H9 (cell line): ENCODE data around the gene TRERF1. TPM values are rescaled to one million over a fixed set of nuclear protein-coding genes. Genes with fewer than 3 reads are reported as not detected.
"Not testable (repeated sequence)": the region's sequence is repeated elsewhere in the genome, so short reads cannot be mapped to it uniquely, and the experiment has no call there.

Source experiments
- DNase-seq: peaks from one replicate; pipeline ENCODE4 v3.0.0-alpha.2; 2017
- H2AFZ ChIP-seq: one replicate; pipeline ENCODE4 v1.6.1; 2013; ENCODE audit warnings: mild to moderate bottlenecking, low read length, control low read depth, moderate library complexity
- H2AK5ac ChIP-seq: 2 replicates; pipeline ENCODE4 v1.6.1; 2013; ENCODE audit warnings: low read length, control low read depth, mixed read lengths; ENCODE audit not compliant: insufficient read length
- H2BK120ac ChIP-seq: one replicate; pipeline ENCODE4 v1.6.1; 2013; ENCODE audit warnings: low read depth, mild to moderate bottlenecking, low read length, control low read depth, inconsistent platforms; ENCODE audit not compliant: poor library complexity, severe bottlenecking
- H2BK12ac ChIP-seq: 2 replicates; pipeline ENCODE4 v1.6.1; 2013; ENCODE audit warnings: low read length, control low read depth, mixed read lengths, low read depth; ENCODE audit not compliant: insufficient read length
- H2BK15ac ChIP-seq: 2 replicates; pipeline ENCODE4 v1.6.1; 2013; ENCODE audit warnings: low read depth, low read length, control low read depth
- H2BK20ac ChIP-seq: one replicate; pipeline ENCODE4 v1.6.1; 2013; ENCODE audit warnings: low read depth, mild to moderate bottlenecking, low read length, control low read depth, inconsistent platforms; ENCODE audit not compliant: poor library complexity, severe bottlenecking
- H2BK5ac ChIP-seq: 2 replicates; pipeline ENCODE4 v1.6.1; 2013; ENCODE audit warnings: low read length, control low read depth, mixed read lengths; ENCODE audit not compliant: insufficient read length
- H3K14ac ChIP-seq: 2 replicates; pipeline ENCODE4 v1.6.1; 2013; ENCODE audit warnings: low read length, control low read depth; ENCODE audit not compliant: insufficient read depth
- H3K18ac ChIP-seq: 2 replicates; pipeline ENCODE4 v1.6.1; 2013; ENCODE audit warnings: low read depth, mild to moderate bottlenecking, mixed read lengths, low read length, control low read depth; ENCODE audit not compliant: insufficient read length
- H3K23ac ChIP-seq: 2 replicates; pipeline ENCODE4 v1.6.1; 2013; ENCODE audit warnings: low read length, control low read depth, mixed read lengths, low read depth; ENCODE audit not compliant: insufficient read length
- H3K23me2 ChIP-seq: 2 replicates; pipeline ENCODE4 v1.6.1; 2013; ENCODE audit warnings: low read depth, mild to moderate bottlenecking, mixed read lengths, low read length, control low read depth; ENCODE audit not compliant: insufficient read length, poor library complexity, severe bottlenecking
- H3K27ac ChIP-seq: 2 replicates; pipeline ENCODE4 v1.5.1; 2013; ENCODE audit warnings: low read length, control low read depth, mixed read lengths, low read depth; ENCODE audit not compliant: insufficient read length
- H3K27me3 ChIP-seq: 2 replicates; pipeline ENCODE4 v1.6.1; 2013; ENCODE audit warnings: low read length, control low read depth, inconsistent platforms; ENCODE audit not compliant: insufficient read depth
- H3K4ac ChIP-seq: 2 replicates; pipeline ENCODE4 v1.6.1; 2013; ENCODE audit warnings: low read depth, mild to moderate bottlenecking, control low read depth, inconsistent platforms, low read length, moderate library complexity
- H3K4me1 ChIP-seq: 2 replicates; pipeline ENCODE4 v1.6.1; 2013; ENCODE audit warnings: low read length, control low read depth, inconsistent platforms; ENCODE audit not compliant: insufficient read depth
- H3K4me2 ChIP-seq: 2 replicates; pipeline ENCODE4 v1.6.1; 2013; ENCODE audit warnings: low read length, control low read depth, mixed read lengths; ENCODE audit not compliant: insufficient read length, insufficient read depth
- H3K56ac ChIP-seq: 2 replicates; pipeline ENCODE4 v1.6.1; 2013; ENCODE audit warnings: low read depth, mild to moderate bottlenecking, mixed read lengths, low read length, control low read depth; ENCODE audit not compliant: insufficient read length
- H3K79me1 ChIP-seq: 2 replicates; pipeline ENCODE4 v1.6.1; 2013; ENCODE audit warnings: low read depth, mild to moderate bottlenecking, moderate library complexity, low read length, control low read depth, inconsistent platforms; ENCODE audit not compliant: insufficient read depth, poor library complexity, severe bottlenecking
- H3K79me2 ChIP-seq: 2 replicates; pipeline ENCODE4 v1.6.1; 2013; ENCODE audit warnings: low read length, control low read depth, inconsistent platforms; ENCODE audit not compliant: insufficient read depth
- H3K9ac ChIP-seq: 2 replicates; pipeline ENCODE4 v1.6.1; 2013; ENCODE audit warnings: low read length, control low read depth, mixed read lengths; ENCODE audit not compliant: insufficient read length; ENCODE audit errors: extremely low read depth
- H3K9me3 ChIP-seq: one replicate; pipeline ENCODE4 v1.6.1; 2013; ENCODE audit warnings: low read depth, low read length, inconsistent platforms; ENCODE audit not compliant: control insufficient read depth
- H3T11ph ChIP-seq: one replicate; pipeline ENCODE4 v1.6.1; 2013; ENCODE audit warnings: mild to moderate bottlenecking, low read length, control low read depth, inconsistent platforms
- H4K20me1 ChIP-seq: one replicate; pipeline ENCODE4 v1.6.1; 2013; ENCODE audit not compliant: control insufficient read depth, insufficient read length, insufficient read depth
- H4K5ac ChIP-seq: 2 replicates; pipeline ENCODE4 v1.6.1; 2013; ENCODE audit warnings: low read depth, mild to moderate bottlenecking, mixed read lengths, low read length, control low read depth; ENCODE audit not compliant: insufficient read length
- H4K8ac ChIP-seq: replicated peaks from 2 replicates; pipeline ENCODE4 v1.6.1; 2013; ENCODE audit warnings: low read length, control low read depth, mixed read lengths, low read depth; ENCODE audit not compliant: insufficient read length
- H4K91ac ChIP-seq: 2 replicates; pipeline ENCODE4 v1.6.1; 2013; ENCODE audit warnings: low read depth, mild to moderate bottlenecking, moderate library complexity, mixed read lengths, low read length, control low read depth; ENCODE audit not compliant: insufficient read length
- H3K27ac Mint-ChIP-seq, 3 experiments: 2 replicates in 2 of 3; 3 replicates in 1 of 3; pipeline ENCODE4 v1.8.0; 2020 to 2021; ENCODE audit warnings: mixed read lengths in 3 of 3, mild to moderate bottlenecking in 1 of 3, moderate library complexity in 1 of 3
- H3K27me3 Mint-ChIP-seq: 2 replicates; pipeline ENCODE4 v1.8.0; 2021; ENCODE audit warnings: low read depth, mild to moderate bottlenecking, moderate library complexity, mixed read lengths
- H3K36me3 Mint-ChIP-seq, 3 experiments: 2 replicates in 2 of 3; 3 replicates in 1 of 3; pipeline ENCODE4 v1.8.0; 2020 to 2021; ENCODE audit warnings: low read depth in 3 of 3, mixed read lengths in 3 of 3; ENCODE audit not compliant: insufficient read depth in 1 of 3
- H3K4me1 Mint-ChIP-seq, 2 experiments: 2 replicates each; pipeline ENCODE4 v1.8.0; 2020; ENCODE audit warnings: mixed read lengths in 2 of 2
- H3K4me3 Mint-ChIP-seq, 2 experiments: 2 replicates in 1 of 2; 3 replicates in 1 of 2; pipeline ENCODE4 v1.8.0; 2020 to 2021; ENCODE audit warnings: mild to moderate bottlenecking in 2 of 2, mixed read lengths in 2 of 2, moderate library complexity in 1 of 2
- H3K9me3 Mint-ChIP-seq, 2 experiments: 2 replicates in 1 of 2; 3 replicates in 1 of 2; pipeline ENCODE4 v1.8.0; 2020; ENCODE audit warnings: mild to moderate bottlenecking in 2 of 2, mixed read lengths in 2 of 2, moderate library complexity in 1 of 2
- WGBS: extraction: QIAGEN DNeasy Blood & Tissue Kit; methylation state at CpG from one replicate; pipeline ENCODE4 v1.1.7; 2013; ENCODE audit warnings: missing lambda C conversion rate, low lambda C conversion rate, mixed read lengths; ENCODE audit not compliant: insufficient read length; ENCODE audit errors: extremely low coverage; 5-methylcytosine and 5-hydroxymethylcytosine counted together
- total RNA-seq: library from RNA; stranded (reverse); gene quantifications from 2 replicates; pipeline ENCODE4 v1.2.1, GENCODE V29; 2021
- TF ChIP-seq, protein P1 (sequence below): fragments of 200-600 bp; sonication (generic); conservative IDR thresholded peaks from 3 replicates; pipeline ENCODE4 v1.8.0; 2021; ENCODE audit warnings: antibody characterized with exemption, mild to moderate bottlenecking

The TRERF1 gene
- total RNA-seq, 1 experiment from 2014 or later: 19.7 TPM

DNA sequence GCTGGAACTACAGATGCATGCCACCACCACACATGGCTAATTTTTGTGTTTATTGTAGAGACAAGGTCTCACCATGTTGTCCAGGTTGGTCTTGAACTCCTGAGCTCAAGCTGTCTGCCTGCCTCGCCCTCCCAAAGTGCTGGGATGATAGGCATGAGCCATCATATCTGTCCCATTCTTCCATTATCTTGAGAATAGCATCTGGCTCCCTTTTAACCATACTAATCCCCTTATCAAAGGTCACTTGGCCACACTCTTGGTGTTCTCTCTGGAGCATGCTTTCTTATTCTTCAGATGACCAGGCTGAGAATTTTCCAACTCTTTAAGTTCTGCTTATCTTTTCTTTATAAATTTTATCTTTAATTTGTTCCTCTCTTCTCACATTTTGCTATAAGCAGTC is 15.9 kb upstream of the TRERF1 start:
- Histone ChIP-seq H3K18ac (no peak overlapping the region), H2BK12ac (no peak overlapping the region), H3K23ac (no peak overlapping the region), H3K79me1 (no peaks in the 10 kb centered on the region), H4K8ac (no peak overlapping the region), H3K79me2 (no peaks in the 10 kb centered on the region), H3K9me3 (no peaks in the 10 kb centered on the region), H3K27me3 (no peaks in the 10 kb centered on the region), H4K20me1 (no peaks in the 10 kb centered on the region), H3K9ac (no peak overlapping the region), H2BK20ac (no peak overlapping the region), H2BK15ac (no peak overlapping the region), H3K23me2 (no peaks in the 10 kb centered on the region), H3K56ac (no peak overlapping the region), H3T11ph (no peak overlapping the region), H3K14ac (no peak overlapping the region), H3K4me2 (no peak overlapping the region), H4K5ac (no peak overlapping the region), H2BK5ac (no peak overlapping the region), H3K27ac (no peak overlapping the region), H2AFZ (no peak overlapping the region), H2AK5ac (no peak overlapping the region), H4K91ac (no peak overlapping the region), H2BK120ac (no peak overlapping the region), H3K4ac (no peak overlapping the region), H3K4me1 (no peaks in the 10 kb centered on the region)
- Mint-ChIP-seq H3K36me3 (peaks cover 1 to 23% (median 8%) of the 10 kb centered on the region in 3 experiments; a peak in 6 of 7 replicates), H3K4me3 (no peak overlapping the region), H3K9me3 (peaks cover 31 to 35% of the 10 kb centered on the region in 2 experiments), H3K27ac (no peak overlapping the region), H3K4me1 (peaks cover 8 to 11% of the 10 kb centered on the region in 2 experiments; a peak in 3 of 4 replicates), H3K27me3 (peaks cover 5% of the 10 kb centered on the region)
- WGBS: no CpG with 5 or more reads among the region's 1 CpG
- TF ChIP-seq, protein P1, sequence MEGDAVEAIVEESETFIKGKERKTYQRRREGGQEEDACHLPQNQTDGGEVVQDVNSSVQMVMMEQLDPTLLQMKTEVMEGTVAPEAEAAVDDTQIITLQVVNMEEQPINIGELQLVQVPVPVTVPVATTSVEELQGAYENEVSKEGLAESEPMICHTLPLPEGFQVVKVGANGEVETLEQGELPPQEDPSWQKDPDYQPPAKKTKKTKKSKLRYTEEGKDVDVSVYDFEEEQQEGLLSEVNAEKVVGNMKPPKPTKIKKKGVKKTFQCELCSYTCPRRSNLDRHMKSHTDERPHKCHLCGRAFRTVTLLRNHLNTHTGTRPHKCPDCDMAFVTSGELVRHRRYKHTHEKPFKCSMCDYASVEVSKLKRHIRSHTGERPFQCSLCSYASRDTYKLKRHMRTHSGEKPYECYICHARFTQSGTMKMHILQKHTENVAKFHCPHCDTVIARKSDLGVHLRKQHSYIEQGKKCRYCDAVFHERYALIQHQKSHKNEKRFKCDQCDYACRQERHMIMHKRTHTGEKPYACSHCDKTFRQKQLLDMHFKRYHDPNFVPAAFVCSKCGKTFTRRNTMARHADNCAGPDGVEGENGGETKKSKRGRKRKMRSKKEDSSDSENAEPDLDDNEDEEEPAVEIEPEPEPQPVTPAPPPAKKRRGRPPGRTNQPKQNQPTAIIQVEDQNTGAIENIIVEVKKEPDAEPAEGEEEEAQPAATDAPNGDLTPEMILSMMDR: no peak
- DNase-seq: no peak

DNA sequence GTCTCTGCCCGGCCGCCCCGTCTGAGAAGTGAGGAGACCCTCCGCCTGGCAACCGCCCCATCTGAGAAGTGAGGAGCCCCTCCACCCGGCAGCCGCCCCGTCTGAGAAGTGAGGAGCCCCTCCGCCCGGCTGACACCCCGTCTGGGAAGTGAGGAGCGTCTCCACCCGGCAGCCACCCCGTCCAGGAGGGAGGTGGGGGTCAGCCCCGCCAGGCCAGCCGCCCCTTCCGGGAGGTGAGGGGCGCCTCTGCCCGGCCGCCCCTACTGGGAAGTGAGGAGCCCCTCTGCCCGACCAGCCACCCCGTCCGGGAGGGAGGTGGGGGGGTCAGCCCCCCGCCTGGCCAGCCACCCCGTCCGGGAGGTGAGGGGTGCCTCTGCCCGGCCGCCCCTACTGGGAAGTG is 14.7 kb upstream of the TRERF1 start:
- no CpG with 5 or more reads among the region's 28 CpGs for WGBS
- H3K79me2 ChIP-seq, H3K27ac Mint-ChIP-seq: not testable (repeated sequence)

More for the DNA sequence above, 14.7 kb upstream of the TRERF1 start:
- not testable (repeated sequence) for H2AK5ac ChIP-seq, H2BK5ac ChIP-seq, H3K4me2 ChIP-seq, H2BK12ac ChIP-seq, H3K27me3 Mint-ChIP-seq, H2AFZ ChIP-seq, H4K5ac ChIP-seq, H3K27ac ChIP-seq, H3K79me1 ChIP-seq, H3K23ac ChIP-seq, H3K4me3 Mint-ChIP-seq, H3K4me1 Mint-ChIP-seq, H4K91ac ChIP-seq, DNase-seq, H3K27me3 ChIP-seq, H3K18ac ChIP-seq, H4K20me1 ChIP-seq, H4K8ac ChIP-seq, H3K4ac ChIP-seq, H2BK15ac ChIP-seq, H3K4me1 ChIP-seq, H2BK20ac ChIP-seq, H3K14ac ChIP-seq, H3K9ac ChIP-seq, H3K23me2 ChIP-seq, H2BK120ac ChIP-seq, H3T11ph ChIP-seq, H3K9me3 ChIP-seq, H3K56ac ChIP-seq
- Mint-ChIP-seq H3K9me3 (peaks cover 31 to 35% of the 10 kb centered on the region in 2 experiments), H3K36me3 (peaks cover 1 to 23% (median 8%) of the 10 kb centered on the region in 3 experiments; a peak in 6 of 7 replicates)
